Measurements from ENCODE around the gene GTF2H4.

GRCh38 chr6:30926644-30927043, 18.6 kb downstream of the GTF2H4 start:
- no peak for TF ChIP-seq EZH2phosphoT487 (IDR thresholded peaks at IDR 0.05; ENCODE audit: borderline replicate concordance, low read depth, low read length)
- TF ChIP-seq, protein P1, sequence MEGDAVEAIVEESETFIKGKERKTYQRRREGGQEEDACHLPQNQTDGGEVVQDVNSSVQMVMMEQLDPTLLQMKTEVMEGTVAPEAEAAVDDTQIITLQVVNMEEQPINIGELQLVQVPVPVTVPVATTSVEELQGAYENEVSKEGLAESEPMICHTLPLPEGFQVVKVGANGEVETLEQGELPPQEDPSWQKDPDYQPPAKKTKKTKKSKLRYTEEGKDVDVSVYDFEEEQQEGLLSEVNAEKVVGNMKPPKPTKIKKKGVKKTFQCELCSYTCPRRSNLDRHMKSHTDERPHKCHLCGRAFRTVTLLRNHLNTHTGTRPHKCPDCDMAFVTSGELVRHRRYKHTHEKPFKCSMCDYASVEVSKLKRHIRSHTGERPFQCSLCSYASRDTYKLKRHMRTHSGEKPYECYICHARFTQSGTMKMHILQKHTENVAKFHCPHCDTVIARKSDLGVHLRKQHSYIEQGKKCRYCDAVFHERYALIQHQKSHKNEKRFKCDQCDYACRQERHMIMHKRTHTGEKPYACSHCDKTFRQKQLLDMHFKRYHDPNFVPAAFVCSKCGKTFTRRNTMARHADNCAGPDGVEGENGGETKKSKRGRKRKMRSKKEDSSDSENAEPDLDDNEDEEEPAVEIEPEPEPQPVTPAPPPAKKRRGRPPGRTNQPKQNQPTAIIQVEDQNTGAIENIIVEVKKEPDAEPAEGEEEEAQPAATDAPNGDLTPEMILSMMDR (conservative IDR thresholded peaks at IDR 0.05; ENCODE audit: low read length): no peak
